Urinary bladder (tissue), 4 donors: ENCODE data around the gene TP53INP2. TPM values are rescaled to one million over a fixed set of nuclear protein-coding genes. Genes with fewer than 3 reads are reported as not detected.

Source experiments
- DNase-seq: peaks from one replicate; pipeline ENCODE4 v3.0.0-alpha.2; 2015; ENCODE audit errors: extremely low spot score
- H3K27ac ChIP-seq: one replicate; pipeline ENCODE4 v1.5.1; 2013; ENCODE audit warnings: low read depth, mild to moderate bottlenecking, moderate library complexity
- H3K36me3 ChIP-seq: one replicate; pipeline ENCODE4 v1.6.1; 2013; ENCODE audit warnings: mild to moderate bottlenecking, moderate library complexity; ENCODE audit not compliant: insufficient read depth
- H3K4me1 ChIP-seq: one replicate; pipeline ENCODE4 v1.6.1; 2013; ENCODE audit warnings: mild to moderate bottlenecking, moderate library complexity; ENCODE audit not compliant: insufficient read depth
- H3K4me3 ChIP-seq: one replicate; pipeline ENCODE4 v1.5.1; 2013; ENCODE audit warnings: low read depth, low read length
- WGBS: extraction: QIAGEN DNeasy Blood & Tissue Kit; methylation state at CpG from one replicate; pipeline ENCODE4 v1.1.7; 2013; 5-methylcytosine and 5-hydroxymethylcytosine counted together
- polyA plus RNA-seq: library from polyadenylated mRNA; stranded (reverse); fragments of 200-250 nt; gene quantifications from one replicate; pipeline ENCODE4 v1.2.3, GENCODE V29; 2013
- small RNA-seq: library from RNA; depleted of rRNA; stranded (forward); fragments of <200 nt; gene quantifications from one replicate; pipeline ENCODE3, GENCODE V24; 2014
- total RNA-seq: library from RNA; depleted of rRNA; stranded (reverse); fragments of >200 nt; gene quantifications from one replicate; pipeline ENCODE4 v1.2.3, GENCODE V29; 2014
- donor health status: healthy with polysubstance abuse.
- donor health status: healthy.

The TP53INP2 gene
- total and polyA plus RNA-seq, 2 donors, result 5.8 to 47.1 TPM

DNA sequence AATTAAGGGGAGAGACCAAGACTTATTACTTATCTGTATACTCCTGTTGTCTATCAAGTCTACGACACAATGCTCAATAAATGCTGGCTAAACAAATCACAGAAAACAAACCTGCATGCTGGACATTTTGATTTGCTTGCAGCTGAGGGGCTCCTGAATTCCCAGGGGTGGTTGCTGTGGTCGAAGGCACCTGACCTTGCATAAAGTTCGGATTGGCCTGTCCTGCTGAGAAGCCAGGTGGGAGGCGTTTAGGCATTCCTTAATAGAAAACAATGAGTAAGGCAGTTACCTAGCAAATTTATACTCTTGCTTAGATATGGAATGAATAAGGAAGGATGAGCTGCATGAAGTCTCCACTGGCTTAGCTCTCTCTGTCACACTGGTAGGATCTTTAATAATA lies 50.5 kb downstream of the TP53INP2 start:
- Histone ChIP-seq H3K4me3 (no peak overlapping the region), H3K4me1 (peaks cover 1% of the 10 kb centered on the region), H3K27ac (no peak overlapping the region), H3K36me3 (peaks cover 9% of the 10 kb centered on the region)
- no peak for DNase-seq
- WGBS, result 58% methylated on average over 4 of the region's 4 CpGs

DNA sequence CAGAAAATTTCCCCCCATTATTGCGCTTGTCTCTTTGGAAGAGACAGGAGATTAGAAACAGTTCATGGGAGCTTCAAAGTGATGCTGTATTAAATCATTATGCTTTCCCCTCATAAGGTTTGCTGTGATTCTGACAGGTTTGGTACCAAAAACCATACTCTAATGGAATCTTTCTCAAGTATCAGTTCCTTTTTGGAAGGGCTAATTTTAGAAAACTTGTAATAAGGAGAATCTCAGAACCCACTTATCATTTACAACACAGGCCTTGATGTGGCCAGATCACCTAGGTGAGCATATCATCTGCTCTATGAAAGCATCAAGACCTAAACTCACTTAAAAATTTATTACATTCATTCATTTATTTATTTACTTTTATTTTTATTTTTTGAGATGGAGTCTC lies 51.2 kb downstream of the TP53INP2 start:
- Histone ChIP-seq H3K36me3 (peaks cover 6% of the 10 kb centered on the region), H3K27ac (no peak overlapping the region), H3K4me1 (peaks cover 1% of the 10 kb centered on the region), H3K4me3 (no peak overlapping the region)
- 96% methylated on average over 1 of the region's 1 CpG for WGBS
- no peak for DNase-seq

DNA sequence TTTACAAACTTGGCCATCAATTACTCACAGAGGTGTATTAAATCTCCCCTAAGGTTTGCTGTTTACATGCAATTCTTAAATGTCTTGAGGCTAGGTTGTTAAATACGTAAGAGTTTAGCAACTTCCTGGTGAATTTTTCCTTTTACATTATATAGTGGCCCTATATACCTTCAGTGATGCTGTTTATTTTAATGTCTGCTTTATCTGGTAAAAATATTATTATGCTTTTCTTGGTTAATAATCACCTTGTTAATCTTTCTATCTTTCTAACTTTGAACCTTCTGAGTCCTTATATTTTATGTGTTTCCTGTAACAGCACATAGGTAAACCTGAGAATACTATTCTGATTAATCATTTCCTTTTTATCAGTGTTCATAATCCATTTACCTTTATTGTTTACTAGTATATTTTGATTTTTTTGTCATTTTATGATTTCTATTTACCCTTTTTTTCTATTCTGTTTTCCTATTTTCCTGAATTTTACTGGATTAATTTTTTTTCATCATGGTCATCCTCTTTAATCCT lies 57.9 kb downstream of the TP53INP2 start:
- Histone ChIP-seq H3K4me1 (no peaks in the 10 kb centered on the region), H3K27ac (no peak overlapping the region), H3K4me3 (no peak overlapping the region), H3K36me3 (peaks cover 7% of the 10 kb centered on the region)
- DNase-seq, result no peak
- WGBS, result 0% methylated on average over 1 of the region's 1 CpG

Small RNA genes within 50 kb of the gene (small RNA-seq; reads per million reads assigned to genes)
- gene AL118520.1, result not detected

Other genes starting within 250 kb of the TP53INP2 start
- gene DYNLRB1, start 187.9 kb upstream of the TP53INP2 start, total RNA-seq, result 36.2 TPM
- 248 TPM for gene DYNLRB1, start 187.9 kb upstream of the TP53INP2 start, polyA plus RNA-seq
- gene MAP1LC3A, start 145.6 kb upstream of the TP53INP2 start, total RNA-seq, result 11.4 TPM
- 88.4 TPM for gene MAP1LC3A, start 145.6 kb upstream of the TP53INP2 start, polyA plus RNA-seq
- gene PIGU, start 27.3 kb upstream of the TP53INP2 start, total RNA-seq, result 17.3 TPM
- 19.1 TPM for gene PIGU, start 27.3 kb upstream of the TP53INP2 start, polyA plus RNA-seq
- 19.1 TPM for gene NCOA6, start 121.3 kb downstream of the TP53INP2 start, total RNA-seq
- gene NCOA6, start 121.3 kb downstream of the TP53INP2 start, polyA plus RNA-seq, result 18.8 TPM
- 5.6 TPM for gene GGT7, start 168.5 kb downstream of the TP53INP2 start, total RNA-seq
- 17.5 TPM for gene GGT7, start 168.5 kb downstream of the TP53INP2 start, polyA plus RNA-seq
- 21.7 TPM for gene ACSS2, start 172.3 kb downstream of the TP53INP2 start, total RNA-seq
- 29.5 TPM for gene ACSS2, start 172.3 kb downstream of the TP53INP2 start, polyA plus RNA-seq